Neural progenitor cell (in vitro differentiated cells): ENCODE data around the gene HDAC4.

ENCODE experiments used
- CTCF ChIP-seq: fragments of 200-600 bp; sonication (generic); IDR thresholded peaks from 2 replicates; pipeline ENCODE4 v1.5.1; 2017; ENCODE audit warnings: antibody characterized with exemption, mild to moderate bottlenecking
- EZH2 ChIP-seq: fragments of 200-600 bp; sonication (generic); IDR thresholded peaks from 2 replicates; pipeline ENCODE4 v1.6.1; 2017; ENCODE audit warnings: antibody characterized with exemption, mild to moderate bottlenecking, moderate library complexity
- EZH2phosphoT487 ChIP-seq: fragments of 200-600 bp; sonication (generic); IDR thresholded peaks from 2 replicates; pipeline ENCODE4 v1.6.1; 2017; ENCODE audit warnings: antibody characterized with exemption

GRCh38 chr2:239381709-239382134, 19.1 kb downstream of the HDAC4 start:
- TF ChIP-seq CTCF (no peak), EZH2phosphoT487 (no peak), EZH2 (no peak)
